HCT116 (cell line): Measurements from ENCODE around the gene ZNF367. TPM values are rescaled to one million over a fixed set of nuclear protein-coding genes. Genes with fewer than 3 reads are reported as not detected.
"Not testable (repeated sequence)": the region's sequence is repeated elsewhere in the genome, so short reads cannot be mapped to it uniquely, and the experiment has no call there.

Experiments used
- ATAC-seq: fragments of 200-7000 bp; cut with Tn5 transposase; 2 replicates; pipeline ENCODE4 v1.9.1; 2020; ENCODE audit warnings: mild to moderate bottlenecking, moderate library complexity
- BruUV-seq: library from RNA; stranded (reverse); fragments of 400-500 nt; replicated peaks from 2 replicates; lab custom pipeline; 2021; lab: Mats Ljungman, UMichigan
- CTCF ChIA-PET: fragments of 300-600 bp; sonication (Branson Sonifier 250); formaldehyde crosslinking; loops from one replicate; lab custom pipeline; 2021; ENCODE audit warnings: antibody characterized with exemption; lab: Charles Lee
- POLR2A ChIA-PET: fragments of 300-600, 350-600 bp; sonication (Branson Sonifier 250); formaldehyde crosslinking; loops from one replicate; lab custom pipeline; 2021; ENCODE audit warnings: antibody characterized with exemption; lab: Charles Lee
- RAD21 ChIA-PET, 2 experiments: fragments of 300-600 bp; sonication (Branson Sonifier 250); formaldehyde crosslinking; loops; one replicate each; lab custom pipeline; 2023; ENCODE audit warnings: low total read pairs in 2 of 2; ENCODE audit not compliant: uncharacterized antibody in 2 of 2, unreplicated experiment in 2 of 2, low non-redundant PET in 1 of 2; lab: Charles Lee
- DNase-seq: peaks from one replicate; pipeline ENCODE4 v3.0.0-alpha.2; 2010; ENCODE audit warnings: low read depth, low spot score
- H2AFZ ChIP-seq: fragments of 200-600 bp; shearing (Covaris generic), sonication (generic); 2 replicates; pipeline ENCODE4 v1.6.1; 2017; ENCODE audit warnings: low read depth, mixed run types, mixed read lengths, antibody characterized with exemption, low read length; ENCODE audit not compliant: poor library complexity, severe bottlenecking
- H3K27ac ChIP-seq: 2 replicates; pipeline ENCODE4 v1.5.1; 2012; ENCODE audit warnings: low read depth, low read length
- H3K27me3 ChIP-seq: fragments of 200-600 bp; sonication (generic); 2 replicates; pipeline ENCODE4 v1.6.1; 2016; ENCODE audit warnings: mixed run types, low read length, mixed read lengths; ENCODE audit not compliant: insufficient read depth
- H3K36me3 ChIP-seq, 2 experiments: fragments of 200-500 bp in 1 of 2; fragments of 200-600 bp in 1 of 2; sonication (Bioruptor generic) in 1 of 2; sonication (generic) in 1 of 2; 2 replicates each; pipeline versions ENCODE4 v1.5.1 to v1.6.1; 2014 to 2016; ENCODE audit warnings: low read length in 2 of 2, inconsistent platforms in 1 of 2, mixed read lengths in 1 of 2, mixed run types in 1 of 2; ENCODE audit not compliant: insufficient read depth in 2 of 2, control insufficient read depth in 1 of 2
- H3K4me1 ChIP-seq, 2 experiments: fragments of 200-600 bp in 1 of 2; sonication (generic) in 1 of 2; 2 replicates each; pipeline versions ENCODE4 v1.5.1 to v1.6.1; 2012 to 2017; ENCODE audit warnings: low read length in 2 of 2, inconsistent platforms in 1 of 2, mild to moderate bottlenecking in 1 of 2, mixed read lengths in 1 of 2, mixed run types in 1 of 2, moderate library complexity in 1 of 2; ENCODE audit not compliant: insufficient read depth in 2 of 2, control insufficient read depth in 1 of 2
- H3K4me2 ChIP-seq: fragments of 200-600 bp; sonication (generic); 2 replicates; pipeline ENCODE4 v1.6.1; 2017; ENCODE audit warnings: mixed run types, low read length, mixed read lengths
- H3K4me3 ChIP-seq, 2 experiments: fragments of 200-600 bp in 1 of 2; sonication (generic) in 1 of 2; replicated peaks in 1 of 2; 2 replicates each; pipeline ENCODE4 v1.5.1; 2011 to 2016; ENCODE audit warnings: low read length in 2 of 2, control low read depth in 1 of 2, low read depth in 1 of 2, mild to moderate bottlenecking in 1 of 2, mixed read lengths in 1 of 2, mixed run types in 1 of 2
- H3K79me2 ChIP-seq: fragments of 200-600 bp; sonication (generic); 2 replicates; pipeline ENCODE4 v1.6.1; 2017; ENCODE audit warnings: mild to moderate bottlenecking, mixed run types, low read length, moderate library complexity, mixed read lengths; ENCODE audit not compliant: insufficient read depth
- H3K9ac ChIP-seq: fragments of 200-600 bp; sonication (generic); 2 replicates; pipeline ENCODE4 v1.6.1; 2016; ENCODE audit warnings: low read length, mixed read lengths
- H3K9me2 ChIP-seq: fragments of 200-600 bp; sonication (generic), shearing (Covaris generic); 2 replicates; pipeline ENCODE4 v1.6.1; 2017; ENCODE audit warnings: mixed run types, mild to moderate bottlenecking, moderate library complexity; ENCODE audit not compliant: insufficient read depth
- H3K9me3 ChIP-seq, 2 experiments: fragments of 200-500 bp in 1 of 2; fragments of 200-600 bp in 1 of 2; sonication (Bioruptor generic) in 1 of 2; sonication (generic) in 1 of 2; 2 replicates each; pipeline ENCODE4 v1.6.1; 2014 to 2017; ENCODE audit warnings: low read length in 2 of 2, mixed read lengths in 2 of 2, inconsistent platforms in 1 of 2, low read depth in 1 of 2, mild to moderate bottlenecking in 1 of 2, mixed run types in 1 of 2, moderate library complexity in 1 of 2; ENCODE audit not compliant: control insufficient read depth in 1 of 2, insufficient read depth in 1 of 2
- H4K20me1 ChIP-seq: fragments of 200-600 bp; sonication (generic), shearing (Covaris generic); 2 replicates; pipeline ENCODE4 v1.6.1; 2017; ENCODE audit warnings: mixed run types, mild to moderate bottlenecking, moderate library complexity; ENCODE audit not compliant: insufficient read depth
- ELF1 ChIP-seq: IDR thresholded peaks from 2 replicates; pipeline ENCODE4 v1.6.1; 2012; ENCODE audit warnings: low read depth, borderline replicate concordance
- JUND ChIP-seq: IDR thresholded peaks from 2 replicates; pipeline ENCODE4 v1.6.1; 2012
- POLR2A ChIP-seq: IDR thresholded peaks from 2 replicates; pipeline ENCODE4 v1.7.0; 2011; ENCODE audit warnings: borderline replicate concordance; ENCODE audit not compliant: insufficient read depth, insufficient read length; ENCODE audit errors: extremely low read depth
- POLR2AphosphoS5 ChIP-seq: IDR thresholded peaks from 2 replicates; pipeline ENCODE4 v1.6.1; 2011; ENCODE audit warnings: mild to moderate bottlenecking, low read depth, low read length, moderate library complexity
- SP1 ChIP-seq: IDR thresholded peaks from 2 replicates; pipeline ENCODE4 v1.6.1; 2012; ENCODE audit warnings: low read depth
- TCF7L2 ChIP-seq: IDR thresholded peaks from 2 replicates; pipeline ENCODE4 v1.7.0; 2011; ENCODE audit warnings: borderline replicate concordance, inconsistent platforms; ENCODE audit not compliant: insufficient read depth, insufficient read length; ENCODE audit errors: extremely low read depth
- ZFX ChIP-seq: fragments of 450-650 bp; IDR thresholded peaks from 2 replicates; pipeline ENCODE4 v1.6.1; 2017
- ZNF274 ChIP-seq: fragments of 200-500 bp; sonication (Bioruptor generic); IDR thresholded peaks from 2 replicates; pipeline ENCODE4 v1.6.1; 2014; ENCODE audit warnings: mild to moderate bottlenecking, low read depth, low read length, inconsistent platforms
- intact Hi-C: fragments of 100-400 bp; cut with micrococcal nuclease; formaldehyde crosslinking; loops from 2 replicates; pipeline ENCODE4 v1.10.0; 2022
- total RNA-seq: library from RNA; stranded (reverse); gene quantifications from one replicate; pipeline ENCODE4 v1.2.1, GENCODE V29; 2021; ENCODE audit not compliant: unreplicated experiment
- TF ChIP-seq, protein P1 (sequence below): IDR thresholded peaks from 2 replicates; pipeline ENCODE4 v1.6.1; 2011; ENCODE audit warnings: mild to moderate bottlenecking, low read length, moderate library complexity; ENCODE audit not compliant: insufficient replicate concordance; ENCODE audit errors: extremely low read depth
- TF ChIP-seq, protein P2 (sequence below): IDR thresholded peaks from 2 replicates; pipeline ENCODE4 v1.6.1; 2012
- TF ChIP-seq, protein P3 (sequence below): IDR thresholded peaks from 2 replicates; pipeline ENCODE4 v1.6.1; 2012

Gene ZNF367
- total RNA-seq, 1 experiment from 2014 or later: 18.1 TPM

DNA sequence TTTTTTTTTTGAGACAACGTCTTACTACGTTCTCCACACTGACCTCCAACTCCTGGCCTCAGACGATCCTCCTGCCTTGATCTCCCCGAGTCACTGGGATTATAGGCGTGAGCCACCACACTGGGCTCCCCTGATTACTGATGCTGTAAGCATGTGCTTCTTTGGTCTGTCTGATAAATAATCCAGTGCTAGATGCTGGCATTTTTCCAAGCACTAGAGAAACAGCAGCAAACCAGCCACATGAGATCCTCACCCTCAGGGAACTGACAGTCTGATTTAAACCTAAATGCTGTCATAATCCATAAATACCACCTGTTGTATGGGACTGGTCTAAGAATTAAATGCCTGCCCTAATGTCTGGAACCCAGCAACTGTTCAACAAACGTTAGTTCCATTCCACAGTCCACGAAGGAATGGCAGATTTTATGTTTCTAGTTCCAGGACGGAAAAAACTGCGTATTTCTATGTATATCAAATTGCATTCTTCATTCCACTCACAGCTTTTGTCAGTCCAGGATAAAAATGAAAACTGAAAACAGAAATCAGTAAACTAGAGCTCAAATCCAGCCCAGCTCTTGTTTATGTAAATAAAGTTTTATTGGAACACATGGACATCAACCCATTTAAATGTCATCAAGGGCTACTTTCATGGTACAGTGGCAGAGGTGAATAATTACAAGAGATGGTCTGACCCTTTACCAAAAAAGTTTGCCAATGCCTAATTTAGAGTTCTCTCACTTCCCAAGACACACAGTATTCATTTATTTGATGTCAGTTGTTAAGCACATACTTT, 54.8 kb downstream of the ZNF367 start:
- intact Hi-C loops: no loop called here
- DNase-seq (no peak), ATAC-seq (no peak)
- no peaks in the 10 kb centered on the region for H3K9me2 ChIP-seq
- H2AFZ ChIP-seq: no peak overlapping the region
- H3K27me3 ChIP-seq: no peaks in the 10 kb centered on the region
- H3K36me3 ChIP-seq: peaks cover 2 to 17% of the 10 kb centered on the region in 2 experiments; a peak in 1 of 4 replicates
- no peak overlapping the region for H3K9ac ChIP-seq
- H3K79me2 ChIP-seq: no peaks in the 10 kb centered on the region
- H4K20me1 ChIP-seq: no peaks in the 10 kb centered on the region
- no peak overlapping the region for H3K4me3 ChIP-seq
- POLR2A ChIA-PET: no interaction called here
- CTCF ChIA-PET: no interaction called here
- H3K9me3 ChIP-seq: no peaks in the 10 kb centered on the region
- H3K4me2 ChIP-seq: no peak overlapping the region
- BruUV-seq: TSS peak; percentile 51
- TF ChIP-seq JUND (no peak), SP1 (no peak), POLR2AphosphoS5 (no peak), ELF1 (no peak), TCF7L2 (no peak), ZFX (no peak), ZNF274 (no peak), POLR2A (no peak)
- TF ChIP-seq, protein P1, sequence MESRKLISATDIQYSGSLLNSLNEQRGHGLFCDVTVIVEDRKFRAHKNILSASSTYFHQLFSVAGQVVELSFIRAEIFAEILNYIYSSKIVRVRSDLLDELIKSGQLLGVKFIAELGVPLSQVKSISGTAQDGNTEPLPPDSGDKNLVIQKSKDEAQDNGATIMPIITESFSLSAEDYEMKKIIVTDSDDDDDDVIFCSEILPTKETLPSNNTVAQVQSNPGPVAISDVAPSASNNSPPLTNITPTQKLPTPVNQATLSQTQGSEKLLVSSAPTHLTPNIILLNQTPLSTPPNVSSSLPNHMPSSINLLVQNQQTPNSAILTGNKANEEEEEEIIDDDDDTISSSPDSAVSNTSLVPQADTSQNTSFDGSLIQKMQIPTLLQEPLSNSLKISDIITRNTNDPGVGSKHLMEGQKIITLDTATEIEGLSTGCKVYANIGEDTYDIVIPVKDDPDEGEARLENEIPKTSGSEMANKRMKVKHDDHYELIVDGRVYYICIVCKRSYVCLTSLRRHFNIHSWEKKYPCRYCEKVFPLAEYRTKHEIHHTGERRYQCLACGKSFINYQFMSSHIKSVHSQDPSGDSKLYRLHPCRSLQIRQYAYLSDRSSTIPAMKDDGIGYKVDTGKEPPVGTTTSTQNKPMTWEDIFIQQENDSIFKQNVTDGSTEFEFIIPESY: no peak
- TF ChIP-seq, protein P2, sequence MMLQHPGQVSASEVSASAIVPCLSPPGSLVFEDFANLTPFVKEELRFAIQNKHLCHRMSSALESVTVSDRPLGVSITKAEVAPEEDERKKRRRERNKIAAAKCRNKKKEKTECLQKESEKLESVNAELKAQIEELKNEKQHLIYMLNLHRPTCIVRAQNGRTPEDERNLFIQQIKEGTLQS: no peak
- TF ChIP-seq, protein P3, sequence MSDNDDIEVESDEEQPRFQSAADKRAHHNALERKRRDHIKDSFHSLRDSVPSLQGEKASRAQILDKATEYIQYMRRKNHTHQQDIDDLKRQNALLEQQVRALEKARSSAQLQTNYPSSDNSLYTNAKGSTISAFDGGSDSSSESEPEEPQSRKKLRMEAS: no peak
- no peak overlapping the region for H3K27ac ChIP-seq
- RAD21 ChIA-PET: no interaction called here
- no peaks in the 10 kb centered on the region for H3K4me1 ChIP-seq

DNA sequence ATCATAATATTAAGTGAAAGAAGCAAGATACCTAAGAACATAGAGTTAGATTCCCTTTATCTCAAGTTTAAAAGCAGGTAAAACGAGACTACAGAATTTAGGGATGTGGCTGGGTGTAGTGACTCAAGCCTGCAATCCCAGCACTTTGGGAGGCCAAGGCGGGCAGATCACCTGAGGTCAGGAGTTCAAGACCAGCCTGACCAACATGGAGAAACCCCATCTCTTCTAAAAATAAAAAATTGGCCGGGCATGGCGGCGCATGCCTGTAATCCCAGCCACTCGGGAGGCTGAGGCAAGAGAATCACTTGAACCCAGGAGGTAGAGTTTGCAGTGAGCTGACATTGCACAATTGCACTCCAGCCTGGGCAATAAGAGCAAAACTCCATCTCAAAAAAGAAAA, 56.1 kb downstream of the ZNF367 start:
- H3K27ac ChIP-seq, CTCF ChIA-PET, ATAC-seq, RAD21 ChIA-PET, H3K27me3 ChIP-seq, H3K9me3 ChIP-seq, H3K79me2 ChIP-seq, DNase-seq, intact Hi-C loops, H3K9me2 ChIP-seq, H3K4me1 ChIP-seq, H3K4me2 ChIP-seq, H2AFZ ChIP-seq, H3K4me3 ChIP-seq, H3K9ac ChIP-seq, H4K20me1 ChIP-seq, BruUV-seq: not testable (repeated sequence)
- POLR2A ChIA-PET: interaction anchor here (1.4 kb wide), 1 partner anchor 22 kb away, joined by 3 read pairs; no protein-coding TSS in a partner anchor
- H3K36me3 ChIP-seq: peaks cover 2 to 18% of the 10 kb centered on the region in 2 experiments; a peak in 1 of 4 replicates
